KG1 (cell line): ENCODE measurements around the gene THSD4.
"Not testable (repeated sequence)": the region's sequence is repeated elsewhere in the genome, so short reads cannot be mapped to it uniquely, and the experiment has no call there.

ENCODE experiments used
- DNase-seq: peaks from one replicate; lab custom pipeline; 2025; lab: John Stamatoyannopoulos, UW

The THSD4 gene

DNA sequence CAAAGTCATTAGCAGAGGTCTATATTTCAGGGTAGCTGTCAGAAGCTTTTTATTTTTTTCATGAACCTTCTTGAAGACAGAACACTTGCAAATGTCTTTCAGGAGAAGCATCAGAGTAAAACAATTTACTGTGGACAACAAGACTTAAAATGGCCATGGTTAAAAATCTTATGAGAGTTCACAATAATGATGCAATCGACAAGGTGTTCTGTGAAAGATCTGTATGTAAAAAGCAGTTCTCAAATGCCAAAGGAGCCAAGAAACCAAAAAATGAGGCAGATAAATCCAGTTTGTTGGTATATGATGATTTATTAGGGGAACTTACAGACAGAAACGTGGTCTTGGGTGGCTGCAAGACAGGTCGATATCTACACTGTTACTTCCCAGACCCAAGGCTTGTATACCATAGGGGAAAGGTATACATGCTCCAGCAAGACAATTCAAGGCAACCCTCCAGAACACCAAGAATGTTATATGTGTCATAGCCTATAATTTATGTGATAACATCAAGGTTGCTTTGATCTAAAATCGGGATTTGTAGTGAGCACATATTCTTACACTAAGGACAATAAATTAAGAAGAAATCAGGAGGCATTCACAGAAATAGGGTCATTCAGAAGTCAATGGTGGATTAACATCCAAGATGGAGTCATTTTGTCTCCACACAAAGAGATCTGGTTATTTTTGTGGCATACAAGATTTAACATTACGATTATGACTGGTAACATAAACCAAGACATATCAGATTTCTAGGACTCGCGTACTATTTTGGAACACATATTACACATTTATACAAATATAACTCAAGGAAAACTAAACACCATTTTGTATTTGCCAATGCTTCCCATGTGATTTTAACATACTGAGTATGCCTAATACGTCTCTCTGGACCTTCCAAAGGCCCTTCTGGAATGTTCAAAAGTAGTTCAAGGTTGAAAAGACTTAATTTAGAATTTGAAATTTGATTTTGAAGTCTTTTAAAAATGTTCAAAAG is 316.4 kb downstream of the THSD4 start:
- no peak for DNase-seq

GRCh38 chr15:71433402-71433801 is 318.1 kb downstream of the THSD4 start:
- DNase-seq: no peak

DNA sequence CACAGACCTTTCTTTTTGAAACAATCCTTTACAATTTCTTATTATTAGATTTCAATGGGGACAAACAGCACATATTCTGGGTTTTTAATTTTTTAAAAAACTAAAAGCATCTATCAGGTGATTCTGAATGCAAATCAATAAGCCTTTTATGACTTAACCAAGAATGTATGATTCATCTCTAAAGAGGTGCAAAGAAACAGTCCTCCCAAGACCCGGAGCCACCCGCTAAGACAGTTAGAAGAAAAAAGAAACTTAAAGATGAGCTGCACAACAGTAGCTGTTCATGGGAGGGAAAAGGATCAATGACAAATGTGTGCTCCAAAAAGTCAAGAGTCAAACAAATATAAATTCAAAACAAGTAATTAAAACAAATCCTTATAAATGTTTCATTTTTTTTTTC is 319.5 kb downstream of the THSD4 start:
- no peak for DNase-seq

DNA sequence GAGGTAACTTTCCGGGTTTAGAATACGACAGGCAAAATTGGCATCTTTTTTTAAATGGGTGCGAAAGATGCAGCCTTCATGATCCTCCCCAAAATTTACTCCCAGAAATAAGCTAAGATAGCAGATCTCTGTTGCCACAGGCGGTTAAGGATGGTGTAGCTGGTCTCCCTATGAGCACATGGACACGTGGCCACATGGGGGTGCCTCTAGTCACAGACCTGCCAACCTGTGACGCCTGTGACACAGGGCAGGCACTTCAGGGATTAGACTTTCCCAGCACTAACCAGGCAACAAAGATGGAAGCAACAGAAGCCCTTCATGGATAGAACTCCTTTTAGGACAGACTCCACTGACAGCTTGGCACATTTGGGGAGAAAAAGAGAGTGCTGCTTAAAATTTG is 320.3 kb downstream of the THSD4 start:
- no peak for DNase-seq

- DNase-seq: no peak
These were observed 321.6 kb downstream of the THSD4 start for GRCh38 chr15:71436854-71437253.

DNA sequence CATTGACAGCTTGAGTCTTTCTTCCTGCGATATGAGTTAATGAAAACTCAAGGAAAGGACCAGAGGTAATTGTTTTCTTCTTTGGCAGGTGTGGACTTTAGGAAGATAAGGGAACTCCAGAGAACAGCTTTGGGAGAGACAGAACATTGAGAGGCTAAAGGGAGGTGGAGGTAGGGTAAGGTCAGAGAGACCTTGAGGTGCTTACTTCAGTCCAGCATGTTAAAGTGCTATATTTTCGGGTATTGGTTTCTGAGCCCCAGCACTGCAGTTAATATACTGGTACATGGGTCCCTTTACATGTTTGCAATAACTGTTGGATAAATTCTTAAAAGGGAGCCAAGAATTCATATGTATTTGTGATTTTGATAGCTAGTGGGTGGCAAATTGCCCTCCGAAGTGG is 322.1 kb downstream of the THSD4 start:
- DNase-seq: no peak

GRCh38 chr15:71437919-71438318 is 322.6 kb downstream of the THSD4 start:
- DNase-seq: no peak

DNA sequence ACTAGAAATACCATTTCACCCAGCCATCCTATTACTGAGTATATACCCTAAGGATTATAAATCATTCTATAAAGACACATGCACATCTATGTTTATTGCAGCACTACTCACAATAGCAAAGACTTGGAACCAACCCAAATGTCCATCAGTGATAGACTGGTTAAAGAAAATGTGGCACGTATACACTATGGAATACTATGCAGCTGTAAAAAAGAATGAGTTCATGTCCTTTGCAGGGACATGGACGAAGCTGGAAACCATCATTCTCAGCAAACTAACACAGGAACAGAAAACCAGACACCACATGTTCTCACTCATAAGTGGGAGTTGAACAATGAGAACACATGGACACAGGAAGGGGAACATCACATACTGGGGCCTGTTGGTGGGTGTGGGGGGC is 324.2 kb downstream of the THSD4 start:
- DNase-seq: not testable (repeated sequence)

- peak; percentile 17 for DNase-seq
These were observed 325.3 kb downstream of the THSD4 start for GRCh38 chr15:71440489-71441110.

DNA sequence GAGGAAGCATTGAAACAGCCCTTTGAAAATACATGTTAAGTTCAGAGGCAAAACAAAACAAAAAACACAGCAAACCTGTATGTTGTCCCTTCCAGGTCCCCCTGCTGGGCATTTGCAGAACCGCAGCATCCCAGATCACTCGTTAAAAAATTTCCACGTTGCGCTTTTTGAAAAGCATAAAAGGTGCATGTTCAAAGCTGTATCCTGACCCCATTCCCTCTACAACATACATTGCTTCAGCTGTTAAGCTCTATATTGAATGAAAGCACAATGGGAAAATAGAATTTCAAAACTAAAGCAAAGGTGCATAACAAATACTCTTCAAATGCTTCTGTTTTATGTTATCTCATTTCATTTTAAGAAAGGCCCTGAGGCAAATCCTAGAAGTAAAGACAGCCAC is 328.3 kb downstream of the THSD4 start:
- DNase-seq: peak; percentile 31

- DNase-seq: no peak
These were observed 328.9 kb downstream of the THSD4 start for GRCh38 chr15:71444032-71444810.

DNA sequence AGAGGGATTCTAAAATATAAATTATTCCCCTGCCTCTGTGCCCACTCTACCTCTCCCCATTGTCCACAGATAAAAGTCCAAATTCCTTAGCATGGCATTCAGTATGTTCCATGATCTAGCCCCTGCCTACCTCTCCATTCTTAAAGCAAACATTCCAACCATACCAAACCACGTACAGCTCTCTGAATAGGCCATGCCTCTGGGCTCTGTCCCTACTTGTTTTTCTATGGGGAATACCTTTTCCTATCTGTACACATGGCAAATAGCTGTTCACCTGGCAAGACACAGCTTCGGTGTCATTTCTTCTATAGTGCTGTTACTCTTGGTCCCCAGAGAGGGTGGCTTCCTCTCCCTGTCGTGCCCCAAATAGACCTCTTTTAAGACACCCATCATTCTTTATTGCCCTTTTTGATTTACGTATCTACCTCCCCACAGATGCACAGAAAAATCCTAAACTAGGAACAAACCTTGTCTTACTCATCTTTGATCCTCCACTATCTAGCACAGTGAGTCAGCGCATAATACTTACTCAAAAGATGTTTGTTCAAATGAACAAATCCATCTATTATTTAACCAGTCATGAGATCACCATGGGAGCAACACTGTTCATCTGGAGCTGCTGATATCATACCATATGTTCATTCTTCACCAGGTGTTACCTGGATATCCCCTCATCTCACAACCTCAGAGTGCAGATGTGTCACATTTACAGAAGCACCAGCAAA is 329.8 kb downstream of the THSD4 start:
- no peak for DNase-seq

- DNase-seq: no peak
These were observed 332.3 kb downstream of the THSD4 start for GRCh38 chr15:71447328-71448250.

DNA sequence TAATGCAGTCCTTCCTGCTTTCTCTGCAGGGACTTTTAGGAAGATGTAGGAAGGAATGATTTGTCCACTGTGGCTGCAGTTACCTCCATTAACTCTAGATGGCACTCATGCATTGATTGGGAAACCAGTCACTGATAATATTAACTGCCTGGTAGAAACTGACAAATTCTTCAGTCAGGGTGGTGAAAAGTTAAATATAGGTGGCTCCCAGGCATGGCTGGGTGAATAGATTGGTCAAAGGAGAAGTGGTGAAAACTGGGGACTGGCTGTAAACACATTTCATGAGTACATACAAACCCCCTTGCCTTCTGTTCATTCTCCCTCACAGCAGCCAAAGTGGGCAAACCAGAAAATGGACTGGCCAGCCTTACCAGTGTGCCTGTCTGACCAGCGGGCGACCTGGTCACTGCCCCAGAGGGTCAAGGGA is 333.4 kb downstream of the THSD4 start:
- no peak for DNase-seq

DNA sequence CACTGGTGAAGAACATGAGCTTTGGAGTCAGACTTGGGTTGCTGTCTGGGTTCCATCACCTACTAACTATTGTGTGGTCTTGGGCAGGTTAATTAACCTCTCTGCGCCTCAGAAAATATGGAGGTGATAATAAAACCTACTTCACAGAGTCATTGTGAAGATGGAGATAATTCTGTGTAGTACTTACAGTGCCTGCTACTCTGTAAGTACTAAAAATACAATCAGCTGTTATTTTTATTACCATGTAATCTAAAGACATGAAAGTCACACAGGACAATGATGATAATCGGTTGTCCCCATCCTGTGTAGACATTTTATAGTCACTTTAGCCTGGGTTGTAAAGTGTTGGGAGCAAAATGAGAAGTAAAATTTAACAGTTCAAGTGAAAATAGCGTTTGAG is 334.1 kb downstream of the THSD4 start:
- DNase-seq: no peak

GRCh38 chr15:71449956-71450355 is 334.7 kb downstream of the THSD4 start:
- no peak for DNase-seq

DNA sequence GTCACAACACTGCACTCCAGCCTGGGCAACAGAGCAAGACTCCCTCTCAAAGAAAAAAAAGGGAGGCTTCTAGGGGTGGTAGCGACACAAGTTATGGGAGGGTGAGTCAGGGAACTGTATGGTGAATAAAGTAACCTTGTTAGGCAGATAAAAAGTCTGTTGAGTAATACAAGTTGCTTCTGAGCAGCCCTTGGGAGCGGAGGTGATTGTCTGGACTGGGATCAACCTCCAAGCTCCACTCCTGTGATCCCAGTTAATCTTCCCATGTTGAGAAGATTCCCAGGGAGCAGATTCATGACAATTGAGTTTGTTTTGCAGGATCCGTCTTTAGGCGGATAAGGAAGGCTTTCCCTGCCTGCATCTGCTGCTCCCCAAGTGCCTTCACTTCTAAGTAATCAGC is 335.9 kb downstream of the THSD4 start:
- no peak for DNase-seq

- DNase-seq: no peak
These were observed 337.6 kb downstream of the THSD4 start for GRCh38 chr15:71452893-71453292.

DNA sequence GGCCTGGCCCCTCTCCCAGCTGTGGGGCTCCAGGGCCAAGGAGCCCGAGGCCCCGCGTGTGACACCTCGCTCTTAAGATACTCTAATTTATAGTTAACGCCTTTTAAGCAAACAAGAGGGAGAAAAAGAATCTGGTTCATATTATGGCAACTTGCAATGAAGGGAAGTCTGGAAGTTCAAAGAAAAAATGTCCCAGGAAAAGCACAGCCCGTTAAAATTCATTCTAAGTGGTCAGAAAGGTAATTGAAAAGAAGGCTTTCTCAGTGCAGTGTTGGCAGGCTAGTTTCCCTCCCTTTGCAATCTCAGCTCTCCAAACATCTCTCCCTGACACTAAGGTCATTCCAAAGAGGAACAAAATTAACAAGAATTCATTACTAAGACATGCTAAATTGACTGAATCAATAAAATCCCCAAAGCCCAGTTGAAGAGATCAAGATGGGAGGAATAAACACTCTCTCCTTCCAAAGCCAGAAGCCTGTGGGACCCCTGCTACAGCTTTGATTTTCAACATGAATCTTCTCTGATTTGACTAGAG is 339.3 kb downstream of the THSD4 start:
- DNase-seq: no peak

GRCh38 chr15:71455107-71455506 is 339.8 kb downstream of the THSD4 start:
- DNase-seq: no peak
